ENCODE results near the gene DSCAM. TPM values are rescaled to one million over a fixed set of nuclear protein-coding genes. Genes with fewer than 3 reads are reported as not detected.

DSCAM gene
- total RNA-seq, 4 donors from 2014 or later = 0.07 TPM; not detected in 3

DNA sequence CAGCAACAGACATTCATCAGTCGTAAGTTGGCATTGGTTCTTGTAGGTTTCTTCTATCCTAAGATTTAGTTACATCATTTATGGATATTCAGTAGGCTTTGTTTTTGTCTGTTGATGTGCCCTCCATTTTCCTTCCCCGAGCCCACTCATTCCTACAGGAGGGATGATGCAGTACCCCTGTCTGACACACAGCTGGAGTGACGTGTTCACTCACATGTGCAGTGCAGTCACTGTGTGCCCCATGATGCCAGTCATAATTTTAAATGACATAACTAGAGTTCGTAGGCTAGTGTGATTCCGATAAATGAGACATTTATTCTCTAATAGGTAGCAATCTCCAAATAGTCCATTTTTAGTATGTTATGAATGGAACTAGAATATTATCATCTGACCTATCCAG lies 438.4 kb downstream of the DSCAM start:
- no peak for DNase-seq
- no peak for TF ChIP-seq POLR2A (IDR thresholded peaks at IDR 0.05)
- TF ChIP-seq, protein P1, sequence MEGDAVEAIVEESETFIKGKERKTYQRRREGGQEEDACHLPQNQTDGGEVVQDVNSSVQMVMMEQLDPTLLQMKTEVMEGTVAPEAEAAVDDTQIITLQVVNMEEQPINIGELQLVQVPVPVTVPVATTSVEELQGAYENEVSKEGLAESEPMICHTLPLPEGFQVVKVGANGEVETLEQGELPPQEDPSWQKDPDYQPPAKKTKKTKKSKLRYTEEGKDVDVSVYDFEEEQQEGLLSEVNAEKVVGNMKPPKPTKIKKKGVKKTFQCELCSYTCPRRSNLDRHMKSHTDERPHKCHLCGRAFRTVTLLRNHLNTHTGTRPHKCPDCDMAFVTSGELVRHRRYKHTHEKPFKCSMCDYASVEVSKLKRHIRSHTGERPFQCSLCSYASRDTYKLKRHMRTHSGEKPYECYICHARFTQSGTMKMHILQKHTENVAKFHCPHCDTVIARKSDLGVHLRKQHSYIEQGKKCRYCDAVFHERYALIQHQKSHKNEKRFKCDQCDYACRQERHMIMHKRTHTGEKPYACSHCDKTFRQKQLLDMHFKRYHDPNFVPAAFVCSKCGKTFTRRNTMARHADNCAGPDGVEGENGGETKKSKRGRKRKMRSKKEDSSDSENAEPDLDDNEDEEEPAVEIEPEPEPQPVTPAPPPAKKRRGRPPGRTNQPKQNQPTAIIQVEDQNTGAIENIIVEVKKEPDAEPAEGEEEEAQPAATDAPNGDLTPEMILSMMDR (IDR thresholded peaks at IDR 0.05) = no peak
- H3K36me3 ChIP-seq = no peaks in the 10 kb centered on the region
- no peak overlapping the region for H3K27ac ChIP-seq
- H3K4me1 ChIP-seq = no peaks in the 10 kb centered on the region
- no peak overlapping the region for H3K4me3 ChIP-seq
- no peaks in the 10 kb centered on the region for H3K9me3 ChIP-seq
- intact Hi-C loops (cut with DNase I; ENCODE audit: low total_unique reads) = no loop called here
- H3K27me3 ChIP-seq = no peaks in the 10 kb centered on the region

DNA sequence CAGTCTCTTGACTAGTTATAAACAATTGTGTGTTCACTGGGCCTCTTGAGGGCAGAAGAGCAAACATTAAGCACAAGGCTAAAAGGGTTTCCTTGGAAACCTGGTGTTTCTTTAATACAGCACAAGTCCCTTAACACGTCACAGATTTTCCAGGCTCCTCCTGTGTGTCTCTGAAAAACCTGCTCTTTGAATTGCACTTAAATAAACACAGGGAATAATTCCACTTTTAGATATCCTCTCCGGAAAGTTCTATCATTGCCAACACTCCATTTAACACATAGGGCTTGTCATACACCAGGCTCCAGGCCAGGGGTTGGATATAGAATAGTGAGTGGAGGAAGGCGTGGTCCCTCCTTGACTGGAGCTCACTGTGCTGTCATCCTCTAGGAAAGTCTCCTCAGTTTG lies 442.6 kb downstream of the DSCAM start:
- H3K27ac ChIP-seq = no peak overlapping the region
- no peak for DNase-seq
- H3K9me3 ChIP-seq = no peaks in the 10 kb centered on the region
- no peaks in the 10 kb centered on the region for H3K36me3 ChIP-seq
- TF ChIP-seq, protein P1 (IDR thresholded peaks at IDR 0.05) = no peak
- TF ChIP-seq POLR2A (IDR thresholded peaks at IDR 0.05) = no peak
- no peaks in the 10 kb centered on the region for H3K4me1 ChIP-seq
- no peak overlapping the region for H3K4me3 ChIP-seq
- intact Hi-C loops (cut with DNase I; ENCODE audit: low total_unique reads) = no loop called here
- no peaks in the 10 kb centered on the region for H3K27me3 ChIP-seq

DNA sequence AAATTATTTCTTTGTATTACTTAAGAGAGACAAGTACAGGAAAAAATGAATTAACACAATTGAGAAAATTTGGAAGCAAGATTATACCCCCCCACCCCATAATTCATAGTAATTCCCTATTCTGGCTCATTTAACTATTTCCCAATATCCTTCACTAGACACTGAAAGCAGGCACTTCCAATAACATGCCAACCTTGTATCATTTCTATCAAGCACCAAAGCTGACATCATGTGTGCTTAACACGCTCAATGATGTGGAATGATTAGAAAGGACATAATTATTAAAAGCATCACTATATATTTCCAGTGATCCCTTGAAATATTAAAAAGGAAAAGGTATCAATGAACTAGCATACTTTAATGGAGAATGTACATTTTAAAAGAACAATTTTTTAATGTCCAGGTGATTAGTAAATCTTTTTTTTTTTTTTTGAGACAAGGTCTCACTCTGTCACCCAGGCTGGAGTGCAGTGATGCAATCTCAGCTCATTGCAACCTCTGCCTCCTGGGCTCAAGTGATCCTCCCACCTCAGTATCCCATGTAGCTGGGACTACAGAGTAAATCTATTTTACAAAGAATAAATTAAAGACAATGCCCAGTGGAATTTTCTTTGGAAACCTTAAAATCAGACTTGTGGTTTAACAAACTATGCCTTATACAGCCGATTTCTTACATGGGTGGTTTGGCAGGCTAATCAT lies 443.9 kb downstream of the DSCAM start:
- no peak overlapping the region for H3K4me3 ChIP-seq
- intact Hi-C loops (cut with DNase I; ENCODE audit: low total_unique reads) = no loop called here
- no peaks in the 10 kb centered on the region for H3K27me3 ChIP-seq
- no peaks in the 10 kb centered on the region for H3K36me3 ChIP-seq
- DNase-seq = no peak
- TF ChIP-seq POLR2A (IDR thresholded peaks at IDR 0.05) = no peak
- TF ChIP-seq, protein P1 (IDR thresholded peaks at IDR 0.05) = no peak
- H3K9me3 ChIP-seq = no peaks in the 10 kb centered on the region
- H3K27ac ChIP-seq = no peak overlapping the region
- no peaks in the 10 kb centered on the region for H3K4me1 ChIP-seq

DNA sequence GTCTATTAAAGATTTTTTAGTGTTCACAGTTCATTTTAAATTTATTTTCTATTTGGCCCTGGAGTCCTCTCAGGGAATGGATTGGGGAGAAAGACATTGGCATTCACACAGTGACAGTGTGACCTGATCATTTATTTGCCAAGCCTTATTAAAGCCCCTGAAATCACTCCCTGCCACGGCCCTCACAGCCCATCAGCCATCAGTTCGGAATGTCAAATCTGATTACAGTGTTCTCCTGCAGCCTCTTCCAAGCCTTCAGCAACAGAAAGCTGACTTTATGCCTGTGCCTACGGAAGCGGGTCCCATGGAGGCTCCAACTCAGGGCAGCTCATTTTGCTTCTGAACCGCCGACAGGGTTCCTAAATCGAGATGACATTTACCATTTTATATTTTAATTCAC lies 451.2 kb downstream of the DSCAM start:
- H3K36me3 ChIP-seq = no peaks in the 10 kb centered on the region
- no peaks in the 10 kb centered on the region for H3K27me3 ChIP-seq
- TF ChIP-seq, protein P1 (IDR thresholded peaks at IDR 0.05) = no peak
- TF ChIP-seq POLR2A (IDR thresholded peaks at IDR 0.05) = no peak
- no peak overlapping the region for H3K4me3 ChIP-seq
- DNase-seq = no peak
- intact Hi-C loops (cut with DNase I; ENCODE audit: low total_unique reads) = no loop called here
- H3K9me3 ChIP-seq = no peaks in the 10 kb centered on the region
- no peak overlapping the region for H3K27ac ChIP-seq
- H3K4me1 ChIP-seq = no peaks in the 10 kb centered on the region

DNA sequence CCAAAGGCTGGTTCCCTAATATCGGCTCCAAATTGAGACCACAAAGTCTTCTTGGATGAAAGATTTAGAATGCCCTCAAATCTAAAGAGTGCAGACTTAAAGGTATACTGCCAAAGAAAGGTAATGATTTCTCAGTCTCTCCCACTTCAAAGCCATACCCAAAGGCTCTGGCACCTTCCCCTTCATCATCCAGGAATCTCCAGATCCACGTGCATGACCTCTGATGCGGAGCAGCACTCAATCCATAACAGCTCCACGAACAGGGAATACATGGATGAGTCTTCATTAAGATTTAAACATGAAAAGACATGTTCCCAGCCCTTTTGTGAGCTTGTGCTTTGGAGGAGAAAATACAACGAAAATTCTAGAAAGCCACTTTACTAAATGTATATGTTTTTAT lies 453.9 kb downstream of the DSCAM start:
- no peaks in the 10 kb centered on the region for H3K4me1 ChIP-seq
- no peak overlapping the region for H3K27ac ChIP-seq
- TF ChIP-seq, protein P1 (IDR thresholded peaks at IDR 0.05) = no peak
- no peak for TF ChIP-seq POLR2A (IDR thresholded peaks at IDR 0.05)
- intact Hi-C loops (cut with DNase I; ENCODE audit: low total_unique reads) = no loop called here
- H3K36me3 ChIP-seq = no peaks in the 10 kb centered on the region
- H3K4me3 ChIP-seq = no peak overlapping the region
- H3K27me3 ChIP-seq = no peaks in the 10 kb centered on the region
- H3K9me3 ChIP-seq = no peaks in the 10 kb centered on the region
- DNase-seq = no peak

All from uterus (tissue), 4 donors.